ENCODE data around the gene EML4. TPM values are rescaled to one million over a fixed set of nuclear protein-coding genes. Genes with fewer than 3 reads are reported as not detected.

Gene EML4
- polyA plus RNA-seq, 1 donor (not counting 4 experiments of a cell fraction or from before 2014, with no cell fraction given): 36.4 TPM

- Histone ChIP-seq H3K9ac (ENCODE audit: control insufficient read depth, extremely low read depth, insufficient read depth, low read length) (no peak overlapping the region), H4K20me1 (ENCODE audit: control insufficient read depth, extremely low read depth, insufficient read depth, low read length) (no peaks in the 10 kb centered on the region), H3K4me1 (ENCODE audit: control insufficient read depth, extremely low read depth, insufficient read depth, low read length) (peaks cover 19% of the 10 kb centered on the region), H3K79me2 (ENCODE audit: control insufficient read depth, insufficient read depth, low read length) (peaks cover 14% of the 10 kb centered on the region), H3K36me3 (ENCODE audit: control insufficient read depth in 2 of 2, extremely low read depth in 1 of 2, insufficient read depth in 2 of 2, low read length in 2 of 2) (peaks cover 13 to 15% of the 10 kb centered on the region in 2 experiments), H3K9me1 (ENCODE audit: control insufficient read depth, extremely low read depth, insufficient read depth, low read length) (no peaks in the 10 kb centered on the region), H3K4me3 (ENCODE audit: control insufficient read depth in 2 of 3, extremely low read depth in 1 of 3, insufficient read depth in 2 of 3, low read depth in 1 of 3, low read length in 3 of 3) (no peak overlapping the region), H2AFZ (ENCODE audit: control insufficient read depth, low read length) (no peak overlapping the region), H3K9me3 (ENCODE audit: control insufficient read depth, low read depth, low read length) (no peaks in the 10 kb centered on the region), H3K27ac (ENCODE audit: control insufficient read depth, insufficient read depth, low read length) (no peak overlapping the region), H3K4me2 (ENCODE audit: control insufficient read depth, extremely low read depth, insufficient read depth, low read depth, low read length) (no peak overlapping the region), H3K27me3 (ENCODE audit: control insufficient read depth, extremely low read depth, insufficient read depth, low read length) (no peaks in the 10 kb centered on the region)
- TF ChIP-seq CTCF (optimal IDR thresholded peaks at IDR 0.05 in 1 of 3, IDR thresholded peaks at IDR 0.05 in 1 of 3, conservative IDR thresholded peaks at IDR 0.05 in 1 of 3; ENCODE audit: extremely low read depth in 1 of 3, insufficient read depth in 2 of 3, low read length in 3 of 3): no peak
- TF ChIP-seq EZH2 (IDR thresholded peaks at IDR 0.05; ENCODE audit: low read length): no peak
- DNase-seq (ENCODE audit: low read depth, low spot score) (no peak), FAIRE-seq (no peak)
- dilution Hi-C loops (cut with MboI; ENCODE audit: extremely low pct_ligation_motif_present, low sequenced_read_pairs): no loop called here
These were observed 171.1 kb downstream of the EML4 start for GRCh38 chr2:42340045-42340937.

- DNase-seq (ENCODE audit: low read depth, low spot score) (no peak), FAIRE-seq (no peak)
- Histone ChIP-seq H3K9me1 (ENCODE audit: control insufficient read depth, extremely low read depth, insufficient read depth, low read length) (no peaks in the 10 kb centered on the region), H3K27ac (ENCODE audit: control insufficient read depth, insufficient read depth, low read length) (peak overlapping the region; percentile 5), H3K4me2 (ENCODE audit: control insufficient read depth, extremely low read depth, insufficient read depth, low read depth, low read length) (no peak overlapping the region), H3K4me3 (ENCODE audit: control insufficient read depth in 2 of 3, extremely low read depth in 1 of 3, insufficient read depth in 2 of 3, low read depth in 1 of 3, low read length in 3 of 3) (no peak overlapping the region), H3K9me3 (ENCODE audit: control insufficient read depth, low read depth, low read length) (no peaks in the 10 kb centered on the region), H4K20me1 (ENCODE audit: control insufficient read depth, extremely low read depth, insufficient read depth, low read length) (no peaks in the 10 kb centered on the region), H3K79me2 (ENCODE audit: control insufficient read depth, insufficient read depth, low read length) (peaks cover 19% of the 10 kb centered on the region), H3K4me1 (ENCODE audit: control insufficient read depth, extremely low read depth, insufficient read depth, low read length) (peaks cover 19% of the 10 kb centered on the region), H2AFZ (ENCODE audit: control insufficient read depth, low read length) (no peak overlapping the region), H3K9ac (ENCODE audit: control insufficient read depth, extremely low read depth, insufficient read depth, low read length) (no peak overlapping the region), H3K36me3 (ENCODE audit: control insufficient read depth in 2 of 2, extremely low read depth in 1 of 2, insufficient read depth in 2 of 2, low read length in 2 of 2) (peaks cover 18 to 19% of the 10 kb centered on the region in 2 experiments), H3K27me3 (ENCODE audit: control insufficient read depth, extremely low read depth, insufficient read depth, low read length) (no peaks in the 10 kb centered on the region)
- dilution Hi-C loops (cut with MboI; ENCODE audit: extremely low pct_ligation_motif_present, low sequenced_read_pairs): no loop called here
- TF ChIP-seq CTCF (optimal IDR thresholded peaks at IDR 0.05 in 1 of 3, IDR thresholded peaks at IDR 0.05 in 1 of 3, conservative IDR thresholded peaks at IDR 0.05 in 1 of 3; ENCODE audit: extremely low read depth in 1 of 3, insufficient read depth in 2 of 3, low read length in 3 of 3): no peak
- no peak for TF ChIP-seq EZH2 (IDR thresholded peaks at IDR 0.05; ENCODE audit: low read length)
These were observed 171.9 kb downstream of the EML4 start for GRCh38 chr2:42340938-42341636.

Data from keratinocyte (primary cell).